ENCODE data around the gene CCDC188.

DNA sequence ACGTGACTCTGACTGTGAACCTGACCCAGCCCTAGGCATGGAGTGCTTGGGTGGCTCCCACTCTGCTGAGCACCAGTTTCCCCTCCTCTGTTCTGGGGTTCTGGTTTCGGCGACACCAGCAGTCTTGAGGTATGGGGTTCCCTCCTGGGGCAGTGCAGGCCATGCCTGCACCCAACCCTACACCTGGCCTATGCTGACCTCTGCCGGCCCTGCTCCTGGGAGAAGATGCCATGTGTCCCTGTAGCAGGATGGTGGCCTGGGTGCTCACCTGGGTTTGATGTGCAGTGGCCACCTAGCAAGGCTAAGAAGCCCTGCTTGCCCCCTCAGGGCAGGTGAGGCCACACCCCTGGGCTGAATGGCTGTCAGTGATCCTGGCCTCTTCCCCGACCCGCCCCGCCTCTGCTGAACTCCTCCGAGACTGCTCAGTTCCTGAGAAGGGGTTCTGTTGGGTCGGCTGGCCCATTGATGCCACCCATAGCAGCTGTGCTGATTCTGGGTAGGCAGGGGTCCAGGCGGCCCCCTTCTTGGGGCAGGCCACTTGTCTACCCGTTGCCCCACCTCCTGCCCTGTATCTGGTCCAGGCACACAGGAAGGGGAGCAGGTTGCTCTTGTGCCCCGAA is 16.8 kb downstream of the CCDC188 start:
- TF ChIP-seq, protein P1, sequence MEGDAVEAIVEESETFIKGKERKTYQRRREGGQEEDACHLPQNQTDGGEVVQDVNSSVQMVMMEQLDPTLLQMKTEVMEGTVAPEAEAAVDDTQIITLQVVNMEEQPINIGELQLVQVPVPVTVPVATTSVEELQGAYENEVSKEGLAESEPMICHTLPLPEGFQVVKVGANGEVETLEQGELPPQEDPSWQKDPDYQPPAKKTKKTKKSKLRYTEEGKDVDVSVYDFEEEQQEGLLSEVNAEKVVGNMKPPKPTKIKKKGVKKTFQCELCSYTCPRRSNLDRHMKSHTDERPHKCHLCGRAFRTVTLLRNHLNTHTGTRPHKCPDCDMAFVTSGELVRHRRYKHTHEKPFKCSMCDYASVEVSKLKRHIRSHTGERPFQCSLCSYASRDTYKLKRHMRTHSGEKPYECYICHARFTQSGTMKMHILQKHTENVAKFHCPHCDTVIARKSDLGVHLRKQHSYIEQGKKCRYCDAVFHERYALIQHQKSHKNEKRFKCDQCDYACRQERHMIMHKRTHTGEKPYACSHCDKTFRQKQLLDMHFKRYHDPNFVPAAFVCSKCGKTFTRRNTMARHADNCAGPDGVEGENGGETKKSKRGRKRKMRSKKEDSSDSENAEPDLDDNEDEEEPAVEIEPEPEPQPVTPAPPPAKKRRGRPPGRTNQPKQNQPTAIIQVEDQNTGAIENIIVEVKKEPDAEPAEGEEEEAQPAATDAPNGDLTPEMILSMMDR (IDR thresholded peaks at IDR 0.05; ENCODE audit: poor library complexity, severe bottlenecking) = no peak
- TF ChIP-seq, protein P2, sequence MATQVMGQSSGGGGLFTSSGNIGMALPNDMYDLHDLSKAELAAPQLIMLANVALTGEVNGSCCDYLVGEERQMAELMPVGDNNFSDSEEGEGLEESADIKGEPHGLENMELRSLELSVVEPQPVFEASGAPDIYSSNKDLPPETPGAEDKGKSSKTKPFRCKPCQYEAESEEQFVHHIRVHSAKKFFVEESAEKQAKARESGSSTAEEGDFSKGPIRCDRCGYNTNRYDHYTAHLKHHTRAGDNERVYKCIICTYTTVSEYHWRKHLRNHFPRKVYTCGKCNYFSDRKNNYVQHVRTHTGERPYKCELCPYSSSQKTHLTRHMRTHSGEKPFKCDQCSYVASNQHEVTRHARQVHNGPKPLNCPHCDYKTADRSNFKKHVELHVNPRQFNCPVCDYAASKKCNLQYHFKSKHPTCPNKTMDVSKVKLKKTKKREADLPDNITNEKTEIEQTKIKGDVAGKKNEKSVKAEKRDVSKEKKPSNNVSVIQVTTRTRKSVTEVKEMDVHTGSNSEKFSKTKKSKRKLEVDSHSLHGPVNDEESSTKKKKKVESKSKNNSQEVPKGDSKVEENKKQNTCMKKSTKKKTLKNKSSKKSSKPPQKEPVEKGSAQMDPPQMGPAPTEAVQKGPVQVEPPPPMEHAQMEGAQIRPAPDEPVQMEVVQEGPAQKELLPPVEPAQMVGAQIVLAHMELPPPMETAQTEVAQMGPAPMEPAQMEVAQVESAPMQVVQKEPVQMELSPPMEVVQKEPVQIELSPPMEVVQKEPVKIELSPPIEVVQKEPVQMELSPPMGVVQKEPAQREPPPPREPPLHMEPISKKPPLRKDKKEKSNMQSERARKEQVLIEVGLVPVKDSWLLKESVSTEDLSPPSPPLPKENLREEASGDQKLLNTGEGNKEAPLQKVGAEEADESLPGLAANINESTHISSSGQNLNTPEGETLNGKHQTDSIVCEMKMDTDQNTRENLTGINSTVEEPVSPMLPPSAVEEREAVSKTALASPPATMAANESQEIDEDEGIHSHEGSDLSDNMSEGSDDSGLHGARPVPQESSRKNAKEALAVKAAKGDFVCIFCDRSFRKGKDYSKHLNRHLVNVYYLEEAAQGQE (IDR thresholded peaks at IDR 0.05; ENCODE audit: borderline replicate concordance) = no peak
- no peak for TF ChIP-seq POLR2AphosphoS5 (IDR thresholded peaks at IDR 0.05)
- TF ChIP-seq RAD21 (conservative IDR thresholded peaks at IDR 0.05) = no peak
- TF ChIP-seq EZH2 (IDR thresholded peaks at IDR 0.05; ENCODE audit: borderline replicate concordance, insufficient read depth, low read length, poor library complexity, severe bottlenecking) = no peak

Measured in neural cell (in vitro differentiated cells).